ENCODE measurements around the gene REEP1.

Gene REEP1

GRCh38 chr2:86375623-86376022, 38.2 kb upstream of the REEP1 start:
- Histone ChIP-seq H3K27ac (no peak overlapping the region), H3K36me3 (no peaks in the 10 kb centered on the region), H3K27me3 (ENCODE audit: insufficient read depth, low read depth, severe bottlenecking) (no peaks in the 10 kb centered on the region), H3K4me3 (ENCODE audit: low read depth, low read length) (no peak overlapping the region), H3K9me3 (ENCODE audit: severe bottlenecking) (peaks cover 1% of the 10 kb centered on the region)
- TF ChIP-seq, protein P1, sequence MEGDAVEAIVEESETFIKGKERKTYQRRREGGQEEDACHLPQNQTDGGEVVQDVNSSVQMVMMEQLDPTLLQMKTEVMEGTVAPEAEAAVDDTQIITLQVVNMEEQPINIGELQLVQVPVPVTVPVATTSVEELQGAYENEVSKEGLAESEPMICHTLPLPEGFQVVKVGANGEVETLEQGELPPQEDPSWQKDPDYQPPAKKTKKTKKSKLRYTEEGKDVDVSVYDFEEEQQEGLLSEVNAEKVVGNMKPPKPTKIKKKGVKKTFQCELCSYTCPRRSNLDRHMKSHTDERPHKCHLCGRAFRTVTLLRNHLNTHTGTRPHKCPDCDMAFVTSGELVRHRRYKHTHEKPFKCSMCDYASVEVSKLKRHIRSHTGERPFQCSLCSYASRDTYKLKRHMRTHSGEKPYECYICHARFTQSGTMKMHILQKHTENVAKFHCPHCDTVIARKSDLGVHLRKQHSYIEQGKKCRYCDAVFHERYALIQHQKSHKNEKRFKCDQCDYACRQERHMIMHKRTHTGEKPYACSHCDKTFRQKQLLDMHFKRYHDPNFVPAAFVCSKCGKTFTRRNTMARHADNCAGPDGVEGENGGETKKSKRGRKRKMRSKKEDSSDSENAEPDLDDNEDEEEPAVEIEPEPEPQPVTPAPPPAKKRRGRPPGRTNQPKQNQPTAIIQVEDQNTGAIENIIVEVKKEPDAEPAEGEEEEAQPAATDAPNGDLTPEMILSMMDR (IDR thresholded peaks at IDR 0.05; ENCODE audit: low read depth, low read length): no peak
- no peak for DNase-seq

- TF ChIP-seq, protein P1 (IDR thresholded peaks at IDR 0.05; ENCODE audit: low read depth, low read length): peak; percentile 93
- H3K27ac ChIP-seq: no peak overlapping the region
- H3K9me3 ChIP-seq (ENCODE audit: severe bottlenecking): peaks cover 5% of the 10 kb centered on the region
- H3K4me3 ChIP-seq (ENCODE audit: low read depth, low read length): no peak overlapping the region
- H3K27me3 ChIP-seq (ENCODE audit: insufficient read depth, low read depth, severe bottlenecking): no peaks in the 10 kb centered on the region
- no peaks in the 10 kb centered on the region for H3K36me3 ChIP-seq
- peak; percentile 68 for DNase-seq
Measured at GRCh38 chr2:86372641-86373502, 35.4 kb upstream of the REEP1 start.

DNA sequence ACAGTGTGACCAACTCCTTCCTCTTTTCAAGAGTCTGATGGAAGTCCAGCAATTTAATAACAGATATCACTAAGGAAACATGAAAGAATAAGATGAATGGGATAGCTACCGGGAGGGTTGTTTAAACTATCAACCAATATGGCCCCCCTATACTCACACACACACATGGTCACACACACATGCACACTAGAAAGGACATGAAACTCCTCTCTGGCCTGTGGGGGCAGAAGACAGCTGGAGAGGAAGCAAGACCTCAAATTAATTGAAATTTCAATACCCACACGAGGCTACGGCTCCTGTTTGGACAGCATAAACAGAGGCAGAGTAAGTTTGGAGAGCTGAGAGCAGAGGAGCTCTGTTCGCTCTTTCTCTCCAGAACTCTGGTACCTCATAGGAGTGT, 34.7 kb upstream of the REEP1 start:
- TF ChIP-seq, protein P1 (IDR thresholded peaks at IDR 0.05; ENCODE audit: low read depth, low read length): no peak
- H3K9me3 ChIP-seq (ENCODE audit: severe bottlenecking): peaks cover 5% of the 10 kb centered on the region
- H3K4me3 ChIP-seq (ENCODE audit: low read depth, low read length): no peak overlapping the region
- DNase-seq: no peak
- H3K27ac ChIP-seq: no peak overlapping the region
- no peaks in the 10 kb centered on the region for H3K27me3 ChIP-seq (ENCODE audit: insufficient read depth, low read depth, severe bottlenecking)
- no peaks in the 10 kb centered on the region for H3K36me3 ChIP-seq

DNA sequence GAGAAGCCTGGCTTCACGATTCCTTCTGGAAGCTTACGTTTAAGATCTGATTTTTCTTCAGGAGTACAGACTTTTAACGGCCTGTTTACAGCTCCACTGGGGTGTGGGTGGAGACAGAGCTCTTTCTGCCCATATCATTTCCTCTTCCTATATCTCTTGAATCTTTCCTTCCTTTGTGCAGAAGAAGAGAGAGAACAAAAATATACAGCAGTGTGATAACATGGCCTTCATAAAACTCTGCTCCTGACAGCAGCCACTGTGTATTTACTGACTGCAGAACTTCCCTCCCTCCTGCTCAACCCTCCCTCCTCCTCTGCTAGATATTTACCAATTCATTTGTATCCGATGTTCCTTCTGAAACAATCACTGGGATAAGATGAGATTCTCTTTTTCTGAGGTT, 34.1 kb upstream of the REEP1 start:
- no peaks in the 10 kb centered on the region for H3K36me3 ChIP-seq
- TF ChIP-seq, protein P1 (IDR thresholded peaks at IDR 0.05; ENCODE audit: low read depth, low read length): no peak
- no peak overlapping the region for H3K4me3 ChIP-seq (ENCODE audit: low read depth, low read length)
- no peaks in the 10 kb centered on the region for H3K27me3 ChIP-seq (ENCODE audit: insufficient read depth, low read depth, severe bottlenecking)
- peaks cover 5% of the 10 kb centered on the region for H3K9me3 ChIP-seq (ENCODE audit: severe bottlenecking)
- H3K27ac ChIP-seq: no peak overlapping the region
- no peak for DNase-seq

- H3K27ac ChIP-seq: no peak overlapping the region
- TF ChIP-seq, protein P1 (IDR thresholded peaks at IDR 0.05; ENCODE audit: low read depth, low read length): no peak
- no peak for DNase-seq
- no peaks in the 10 kb centered on the region for H3K36me3 ChIP-seq
- no peaks in the 10 kb centered on the region for H3K27me3 ChIP-seq (ENCODE audit: insufficient read depth, low read depth, severe bottlenecking)
- peaks cover 5% of the 10 kb centered on the region for H3K9me3 ChIP-seq (ENCODE audit: severe bottlenecking)
- no peak overlapping the region for H3K4me3 ChIP-seq (ENCODE audit: low read depth, low read length)
Measured at GRCh38 chr2:86370579-86370978, 33.2 kb upstream of the REEP1 start.

All from WERI-Rb-1 (cell line).